H54 (cell line): ENCODE measurements around the gene PCDHB9.
"Not testable (repeated sequence)": the region's sequence is repeated elsewhere in the genome, so short reads cannot be mapped to it uniquely, and the experiment has no call there.

ENCODE experiments used
- DNase-seq: peaks from one replicate; pipeline ENCODE4 v3.0.0; 2011; ENCODE audit warnings: low spot score, mixed read lengths; ENCODE audit not compliant: insufficient read length
- FAIRE-seq: peaks from 3 replicates; lab custom pipeline; 2011; peaks lifted over from hg19 to GRCh38; lab: Jason Lieb, UNC
- POLR2A ChIP-seq: IDR thresholded peaks from 2 replicates; pipeline ENCODE4 v1.6.1; 2011; ENCODE audit warnings: low read depth, mild to moderate bottlenecking, low read length

PCDHB9 gene

DNA sequence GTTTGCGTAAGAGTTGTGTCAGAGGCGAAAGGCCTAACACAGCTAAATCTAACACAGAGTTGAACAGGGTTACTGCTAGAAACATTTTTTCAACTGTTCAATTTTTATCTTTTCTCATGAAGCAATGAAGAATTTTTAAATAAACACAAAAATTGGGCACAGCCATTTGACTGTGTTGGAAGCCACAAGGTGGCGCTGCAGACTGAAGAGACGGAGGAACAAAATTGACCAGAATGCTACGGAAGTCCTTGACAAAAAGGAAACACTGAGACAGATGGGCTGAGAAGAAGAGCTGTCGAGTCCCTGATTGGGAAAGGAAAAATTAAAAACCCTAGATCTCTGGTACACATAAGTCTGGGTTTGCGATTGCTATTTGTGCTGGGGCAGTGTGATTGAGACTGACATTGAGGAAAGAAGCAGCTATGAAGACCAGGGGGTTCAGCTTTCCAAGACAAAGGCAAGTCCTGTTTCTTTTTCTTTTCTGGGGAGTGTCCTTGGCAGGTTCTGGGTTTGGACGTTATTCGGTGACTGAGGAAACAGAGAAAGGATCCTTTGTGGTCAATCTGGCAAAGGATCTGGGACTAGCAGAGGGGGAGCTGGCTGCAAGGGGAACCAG is at the start of gene PCDHB9:
PCDHB9 (plus strand) TSS at position 265 of the 616 bp plus-strand sequence; CDS start at position 423, 158 bp downstream.
- DNase-seq (peak; percentile 78), FAIRE-seq (peak; percentile 91)
- TF ChIP-seq POLR2A: no peak

DNA sequence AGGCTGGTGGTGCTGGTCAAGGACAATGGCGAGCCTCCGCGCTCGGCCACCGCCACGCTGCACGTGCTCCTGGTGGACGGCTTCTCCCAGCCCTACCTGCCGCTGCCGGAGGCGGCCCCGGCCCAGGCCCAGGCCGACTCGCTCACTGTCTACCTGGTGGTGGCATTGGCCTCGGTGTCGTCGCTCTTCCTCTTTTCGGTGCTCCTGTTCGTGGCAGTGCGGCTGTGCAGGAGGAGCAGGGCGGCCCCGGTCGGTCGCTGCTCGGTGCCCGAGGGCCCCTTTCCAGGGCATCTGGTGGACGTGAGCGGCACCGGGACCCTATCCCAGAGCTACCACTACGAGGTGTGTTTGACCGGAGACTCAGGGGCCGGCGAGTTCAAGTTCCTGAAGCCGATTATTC is 49.6 kb upstream of the PCDHB9 start:
- FAIRE-seq, DNase-seq: not testable (repeated sequence)

GRCh38 chr5:141149812-141150211 is 37.1 kb upstream of the PCDHB9 start, which contains the start of gene PCDHB6:
TSS of gene PCDHB6 (plus strand) at chr5:141150057. CDS start at chr5:141150258, 201 bp downstream.
- no peak for FAIRE-seq
- no peak for TF ChIP-seq POLR2A
- no peak for DNase-seq

DNA sequence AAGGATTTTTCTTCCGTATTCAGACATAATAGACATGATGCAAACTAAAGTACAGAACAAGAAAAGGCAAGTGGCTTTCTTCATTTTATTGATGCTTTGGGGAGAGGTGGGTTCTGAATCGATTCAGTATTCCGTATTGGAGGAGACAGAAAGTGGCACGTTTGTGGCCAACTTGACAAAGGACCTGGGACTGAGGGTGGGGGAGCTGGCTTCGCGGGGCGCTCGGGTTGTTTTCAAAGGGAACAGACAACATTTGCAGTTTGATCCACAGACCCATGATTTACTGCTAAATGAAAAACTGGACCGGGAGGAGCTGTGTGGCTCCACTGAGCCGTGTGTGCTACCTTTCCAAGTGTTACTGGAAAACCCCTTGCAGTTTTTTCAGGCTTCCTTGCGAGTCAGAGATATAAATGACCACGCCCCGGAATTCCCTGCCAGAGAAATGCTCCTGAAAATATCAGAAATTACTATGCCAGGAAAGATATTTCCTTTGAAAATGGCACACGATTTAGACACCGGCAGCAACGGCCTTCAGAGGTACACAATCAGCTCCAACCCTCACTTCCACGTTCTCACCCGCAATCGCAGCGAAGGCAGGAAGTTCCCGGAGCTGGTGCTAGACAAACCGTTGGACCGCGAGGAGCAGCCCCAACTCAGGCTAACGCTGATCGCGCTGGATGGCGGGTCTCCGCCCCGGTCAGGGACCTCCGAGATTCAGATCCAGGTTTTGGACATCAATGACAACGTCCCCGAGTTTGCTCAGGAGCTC is 36.6 kb upstream of the PCDHB9 start:
- no peak for FAIRE-seq
- DNase-seq: no peak
- TF ChIP-seq POLR2A: no peak

- DNase-seq: no peak
- FAIRE-seq: no peak
- no peak for TF ChIP-seq POLR2A
These were observed 36.0 kb upstream of the PCDHB9 start for GRCh38 chr5:141150993-141151325.

DNA sequence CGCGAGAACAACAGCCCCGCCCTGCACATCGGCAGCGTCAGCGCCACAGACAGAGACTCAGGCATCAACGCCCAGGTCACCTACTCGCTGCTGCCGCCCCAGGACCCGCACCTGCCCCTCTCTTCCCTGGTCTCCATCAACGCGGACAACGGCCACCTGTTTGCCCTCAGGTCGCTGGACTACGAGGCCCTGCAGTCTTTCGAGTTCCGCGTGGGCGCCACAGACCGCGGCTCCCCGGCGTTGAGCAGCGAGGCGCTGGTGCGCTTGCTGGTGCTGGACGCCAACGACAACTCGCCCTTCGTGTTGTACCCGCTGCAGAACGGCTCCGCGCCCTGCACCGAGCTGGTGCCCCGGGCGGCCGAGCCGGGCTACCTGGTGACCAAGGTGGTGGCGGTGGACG is 35.3 kb upstream of the PCDHB9 start:
- FAIRE-seq: not testable (repeated sequence)

DNA sequence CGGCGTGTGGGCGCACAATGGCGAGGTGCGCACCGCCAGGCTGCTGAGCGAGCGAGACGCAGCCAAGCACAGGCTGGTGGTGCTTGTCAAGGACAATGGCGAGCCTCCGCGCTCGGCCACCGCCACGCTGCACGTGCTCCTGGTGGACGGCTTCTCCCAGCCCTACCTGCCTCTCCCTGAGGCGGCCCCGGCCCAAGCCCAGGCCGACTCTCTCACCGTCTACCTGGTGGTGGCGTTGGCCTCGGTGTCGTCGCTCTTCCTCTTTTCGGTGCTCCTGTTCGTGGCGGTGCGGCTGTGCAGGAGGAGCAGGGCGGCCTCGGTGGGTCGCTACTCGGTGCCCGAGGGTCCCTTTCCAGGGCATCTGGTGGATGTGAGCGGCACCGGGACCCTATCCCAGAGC is 34.9 kb upstream of the PCDHB9 start:
- FAIRE-seq, DNase-seq: not testable (repeated sequence)

More for the DNA sequence above, 35.3 kb upstream of the PCDHB9 start:
- not testable (repeated sequence) for DNase-seq

GRCh38 chr5:141155540-141156374 is 31.2 kb upstream of the PCDHB9 start:
- TF ChIP-seq POLR2A: no peak
- peak; percentile 67 for DNase-seq
- FAIRE-seq: peak; percentile 87

DNA sequence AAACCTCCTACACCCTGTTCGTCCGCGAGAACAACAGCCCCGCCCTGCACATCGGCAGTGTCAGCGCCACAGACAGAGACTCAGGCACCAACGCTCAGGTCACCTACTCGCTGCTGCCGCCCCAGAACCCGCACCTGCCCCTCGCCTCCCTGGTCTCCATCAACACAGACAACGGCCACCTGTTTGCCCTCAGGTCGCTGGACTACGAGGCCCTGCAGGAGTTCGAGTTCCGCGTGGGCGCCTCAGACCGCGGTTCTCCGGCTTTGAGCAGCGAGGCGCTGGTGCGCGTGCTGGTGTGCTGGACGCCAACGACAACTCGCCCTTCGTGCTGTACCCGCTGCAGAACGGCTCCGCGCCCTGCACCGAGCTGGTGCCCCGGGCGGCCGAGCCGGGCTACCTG is 29.6 kb upstream of the PCDHB9 start:
- DNase-seq, FAIRE-seq: not testable (repeated sequence)

DNA sequence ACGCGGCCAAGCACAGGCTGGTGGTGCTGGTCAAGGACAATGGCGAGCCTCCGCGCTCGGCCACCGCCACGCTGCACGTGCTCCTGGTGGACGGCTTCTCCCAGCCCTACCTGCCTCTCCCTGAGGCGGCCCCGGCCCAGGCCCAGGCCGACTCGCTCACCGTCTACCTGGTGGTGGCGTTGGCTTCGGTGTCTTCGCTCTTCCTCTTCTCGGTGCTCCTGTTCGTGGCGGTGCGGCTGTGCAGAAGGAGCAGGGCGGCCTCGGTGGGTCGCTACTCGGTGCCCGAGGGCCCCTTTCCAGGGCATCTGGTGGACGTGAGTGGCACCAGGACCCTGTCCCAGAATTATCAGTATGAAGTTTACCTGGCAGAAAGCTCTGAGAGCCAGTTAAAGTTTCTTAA is 29.1 kb upstream of the PCDHB9 start:
- not testable (repeated sequence) for FAIRE-seq, DNase-seq

DNA sequence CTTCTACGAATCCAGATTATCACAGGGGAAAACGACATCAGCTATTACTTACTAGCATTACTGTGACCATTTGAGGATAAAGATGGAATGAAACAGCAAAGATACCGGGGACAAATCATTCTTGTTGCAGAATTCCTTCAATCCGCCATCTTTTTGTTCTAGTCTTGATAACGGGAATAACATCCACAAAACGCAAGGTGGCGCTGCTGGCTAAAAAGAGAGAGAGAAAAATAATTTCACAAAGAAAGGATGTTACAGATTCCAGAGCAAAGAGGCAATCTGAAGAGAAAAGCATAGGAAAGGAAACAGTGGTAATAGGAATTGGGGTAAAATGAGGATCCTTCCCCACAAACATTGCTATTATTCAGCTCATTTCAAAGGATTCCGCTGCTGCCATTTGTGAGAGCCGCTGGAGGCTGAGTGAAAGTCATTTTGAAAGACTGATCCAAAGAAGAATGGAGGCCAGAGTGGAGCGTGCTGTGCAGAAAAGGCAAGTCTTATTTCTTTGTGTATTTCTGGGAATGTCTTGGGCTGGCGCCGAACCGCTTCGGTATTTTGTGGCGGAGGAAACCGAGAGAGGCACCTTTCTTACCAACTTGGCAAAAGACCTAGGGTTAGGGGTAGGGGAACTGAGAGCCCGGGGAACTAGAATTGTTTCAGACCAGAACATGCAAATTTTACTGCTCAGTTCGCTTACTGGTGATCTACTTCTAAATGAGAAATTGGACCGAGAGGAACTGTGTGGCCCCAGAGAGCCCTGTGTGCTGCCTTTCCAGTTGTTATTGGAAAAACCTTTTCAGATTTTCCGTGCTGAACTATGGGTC is 14.4 kb upstream of the PCDHB9 start, which contains the start of gene PCDHB7:
PCDHB7 (plus strand) TSS at position 264 of the 824 bp plus-strand sequence; CDS start at position 456, 192 bp downstream.
- FAIRE-seq (peak; percentile 93), DNase-seq (peak; percentile 51)
- TF ChIP-seq POLR2A: no peak

GRCh38 chr5:141174291-141175104 is 12.5 kb upstream of the PCDHB9 start:
- FAIRE-seq, DNase-seq: not testable (repeated sequence)

- DNase-seq: no peak
- no peak for FAIRE-seq
- no peak for TF ChIP-seq POLR2A
These were observed 11.0 kb upstream of the PCDHB9 start for GRCh38 chr5:141175933-141176332.

- peak; percentile 74 for FAIRE-seq
- peak; percentile 59 for DNase-seq
These were observed 9.3 kb upstream of the PCDHB9 start, which contains the start of gene PCDHB8 for GRCh38 chr5:141177577-141178191. TSS of gene PCDHB8 (plus strand) at chr5:141177790. CDS start at chr5:141178035, 245 bp downstream.

- not testable (repeated sequence) for DNase-seq, FAIRE-seq
These were observed 7.6 kb upstream of the PCDHB9 start for GRCh38 chr5:141179371-141179770.

DNA sequence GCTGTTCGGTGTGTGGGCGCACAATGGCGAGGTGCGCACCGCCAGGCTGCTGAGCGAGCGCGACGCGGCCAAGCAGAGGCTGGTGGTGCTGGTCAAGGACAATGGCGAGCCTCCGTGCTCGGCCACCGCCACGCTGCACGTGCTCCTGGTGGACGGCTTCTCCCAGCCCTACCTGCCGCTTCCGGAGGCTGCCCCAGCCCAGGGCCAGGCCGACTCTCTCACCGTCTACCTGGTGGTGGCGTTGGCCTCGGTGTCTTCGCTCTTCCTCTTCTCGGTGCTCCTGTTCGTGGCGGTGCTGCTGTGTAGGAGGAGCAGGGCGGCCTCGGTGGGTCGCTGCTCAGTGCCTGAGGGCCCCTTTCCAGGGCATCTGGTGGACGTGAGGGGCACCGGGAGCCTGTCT is 7.1 kb upstream of the PCDHB9 start:
- not testable (repeated sequence) for FAIRE-seq, DNase-seq
